ENCODE measurements around the gene SDR39U1. TPM values are rescaled to one million over a fixed set of nuclear protein-coding genes. Genes with fewer than 3 reads are reported as not detected.
A peak's percentile ranks its signal among the peaks of the same experiment; 100 is the strongest.
"Not testable (repeated sequence)": the region's sequence is repeated elsewhere in the genome, so short reads cannot be mapped to it uniquely, and the experiment has no call there.

Gene SDR39U1
- total RNA-seq, 2 donors from 2014 or later: 40.4 to 41.3 TPM

DNA sequence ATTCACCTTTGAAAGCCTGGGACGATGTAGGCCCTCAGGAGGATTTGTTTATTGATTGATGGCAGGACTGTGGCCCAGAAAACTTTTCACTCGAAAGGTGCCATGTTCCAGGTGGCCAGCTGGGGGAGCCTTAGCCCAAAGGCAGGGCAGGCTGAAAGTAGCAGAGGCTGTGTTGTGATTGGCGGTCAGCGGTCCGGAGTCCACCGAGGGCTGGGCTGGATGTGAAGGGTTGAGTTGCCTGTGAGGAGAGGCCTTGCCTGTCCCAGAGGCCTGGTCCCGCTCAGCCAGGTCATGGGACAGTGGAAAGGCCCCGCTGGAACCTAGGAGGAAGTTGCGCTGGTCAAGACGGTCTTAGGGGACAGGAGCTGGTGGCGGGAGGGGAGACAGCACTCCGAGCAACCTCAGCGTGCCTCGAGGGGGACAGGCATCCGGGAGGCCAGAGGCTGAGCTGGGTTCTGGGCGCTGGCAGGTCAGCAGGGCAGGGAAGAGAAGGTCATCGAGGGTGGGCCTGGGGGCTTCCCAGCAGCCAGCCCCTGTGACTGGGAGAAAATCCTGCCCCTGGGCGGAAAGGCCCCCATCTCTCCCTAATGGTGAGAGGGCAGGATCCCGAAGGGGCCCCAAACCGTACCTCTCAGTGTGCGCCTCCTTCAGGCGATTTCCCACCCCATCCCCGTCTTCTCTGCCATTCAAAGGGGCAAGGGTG is 39.2 kb upstream of the SDR39U1 start:
- Mint-ChIP-seq H3K27ac (no peak overlapping the region), H3K4me1 (peaks cover 10% of the 10 kb centered on the region), H3K9me3 (peaks cover 12% of the 10 kb centered on the region), H3K36me3 (ENCODE audit: low read depth) (no peaks in the 10 kb centered on the region), H3K4me3 (no peak overlapping the region), H3K27me3 (ENCODE audit: insufficient read depth) (no peaks in the 10 kb centered on the region)
- H3K9me3 ChIP-seq (ENCODE audit: control insufficient read depth, low read length): no peaks in the 10 kb centered on the region
- peak; percentile 96 for DNase-seq
- WGBS, 2 experiments (ENCODE audit: insufficient coverage in 1 of 2, insufficient read length in 1 of 2): 68 to 86% methylated on average over 8 to 23 of the region's 23 CpGs
- no peak overlapping the region for H3K27ac ChIP-seq (ENCODE audit: low read depth, low read length)
- no peaks in the 10 kb centered on the region for H3K4me1 ChIP-seq (ENCODE audit: control insufficient read depth, insufficient read depth, low read length)
- H3K27me3 ChIP-seq (ENCODE audit: control insufficient read depth, insufficient read depth, low read length, poor library complexity, severe bottlenecking): no peaks in the 10 kb centered on the region
- no peaks in the 10 kb centered on the region for H3K36me3 ChIP-seq (ENCODE audit: control insufficient read depth, insufficient read depth, low read length)
- TF ChIP-seq, protein P1, sequence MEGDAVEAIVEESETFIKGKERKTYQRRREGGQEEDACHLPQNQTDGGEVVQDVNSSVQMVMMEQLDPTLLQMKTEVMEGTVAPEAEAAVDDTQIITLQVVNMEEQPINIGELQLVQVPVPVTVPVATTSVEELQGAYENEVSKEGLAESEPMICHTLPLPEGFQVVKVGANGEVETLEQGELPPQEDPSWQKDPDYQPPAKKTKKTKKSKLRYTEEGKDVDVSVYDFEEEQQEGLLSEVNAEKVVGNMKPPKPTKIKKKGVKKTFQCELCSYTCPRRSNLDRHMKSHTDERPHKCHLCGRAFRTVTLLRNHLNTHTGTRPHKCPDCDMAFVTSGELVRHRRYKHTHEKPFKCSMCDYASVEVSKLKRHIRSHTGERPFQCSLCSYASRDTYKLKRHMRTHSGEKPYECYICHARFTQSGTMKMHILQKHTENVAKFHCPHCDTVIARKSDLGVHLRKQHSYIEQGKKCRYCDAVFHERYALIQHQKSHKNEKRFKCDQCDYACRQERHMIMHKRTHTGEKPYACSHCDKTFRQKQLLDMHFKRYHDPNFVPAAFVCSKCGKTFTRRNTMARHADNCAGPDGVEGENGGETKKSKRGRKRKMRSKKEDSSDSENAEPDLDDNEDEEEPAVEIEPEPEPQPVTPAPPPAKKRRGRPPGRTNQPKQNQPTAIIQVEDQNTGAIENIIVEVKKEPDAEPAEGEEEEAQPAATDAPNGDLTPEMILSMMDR (conservative IDR thresholded peaks at IDR 0.05): peak; percentile 85
- no peak overlapping the region for H3K4me3 ChIP-seq (ENCODE audit: low read length)
- H3K9ac ChIP-seq (ENCODE audit: extremely low read depth, low read length, poor library complexity, severe bottlenecking): no peak overlapping the region

DNA sequence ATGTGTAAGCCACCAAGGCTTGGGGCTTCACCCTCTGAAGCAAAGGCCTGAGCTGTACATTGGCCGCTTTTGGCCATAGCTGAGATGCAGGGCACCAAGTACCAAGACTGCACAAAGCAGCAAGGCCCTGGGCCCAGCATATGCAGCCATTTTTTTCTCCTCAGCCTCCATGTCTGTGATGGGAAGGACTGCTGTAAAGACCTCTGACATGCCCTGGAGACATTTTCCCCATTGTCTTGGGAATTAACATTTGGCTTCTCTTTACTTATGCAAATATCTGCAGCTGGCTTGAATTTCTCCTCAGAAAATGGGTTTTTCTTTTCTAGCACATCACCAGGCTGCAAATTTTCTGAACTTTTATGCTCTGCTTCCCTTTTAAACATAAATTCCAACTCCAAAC is 37.4 kb upstream of the SDR39U1 start:
- not testable (repeated sequence) for H3K36me3 Mint-ChIP-seq (ENCODE audit: low read depth); H3K36me3 ChIP-seq (ENCODE audit: control insufficient read depth, insufficient read depth, low read length); H3K4me1 Mint-ChIP-seq; H3K9me3 ChIP-seq (ENCODE audit: control insufficient read depth, low read length); DNase-seq; H3K4me3 ChIP-seq (ENCODE audit: low read length); H3K9ac ChIP-seq (ENCODE audit: extremely low read depth, low read length, poor library complexity, severe bottlenecking); H3K27me3 Mint-ChIP-seq (ENCODE audit: insufficient read depth); H3K27me3 ChIP-seq (ENCODE audit: control insufficient read depth, insufficient read depth, low read length, poor library complexity, severe bottlenecking); H3K27ac Mint-ChIP-seq; H3K4me3 Mint-ChIP-seq; H3K27ac ChIP-seq (ENCODE audit: low read depth, low read length); H3K4me1 ChIP-seq (ENCODE audit: control insufficient read depth, insufficient read depth, low read length)
- H3K9me3 Mint-ChIP-seq: peaks cover 12% of the 10 kb centered on the region
- 0% methylated on average over 1 of the region's 1 CpG for WGBS, 2 experiments (ENCODE audit: insufficient coverage in 1 of 2, insufficient read length in 1 of 2)

DNA sequence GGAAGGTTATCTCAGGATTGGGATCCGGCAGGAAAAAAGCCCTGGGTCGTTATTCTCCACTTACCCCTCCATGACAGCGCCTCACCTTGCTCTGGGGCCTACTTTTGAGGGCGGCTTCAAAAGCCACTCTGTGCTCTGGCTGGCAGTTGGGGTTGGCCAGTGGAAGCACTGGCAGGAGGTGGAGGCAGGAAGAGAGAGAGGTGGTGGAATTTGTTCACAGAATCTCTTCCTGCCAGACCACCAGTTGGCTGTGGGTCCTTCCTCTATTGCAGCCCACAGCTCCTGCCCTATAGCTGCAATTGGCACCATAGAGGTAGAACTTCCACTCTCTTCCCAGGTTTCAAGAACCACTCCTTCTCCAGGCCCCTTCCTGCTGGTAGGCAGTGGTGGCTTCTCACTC is 32.7 kb upstream of the SDR39U1 start:
- Histone ChIP-seq H3K9ac (ENCODE audit: extremely low read depth, low read length, poor library complexity, severe bottlenecking) (no peak overlapping the region), H3K9me3 (ENCODE audit: control insufficient read depth, low read length) (no peaks in the 10 kb centered on the region), H3K27me3 (ENCODE audit: control insufficient read depth, insufficient read depth, low read length, poor library complexity, severe bottlenecking) (no peaks in the 10 kb centered on the region), H3K4me1 (ENCODE audit: control insufficient read depth, insufficient read depth, low read length) (no peaks in the 10 kb centered on the region), H3K36me3 (ENCODE audit: control insufficient read depth, insufficient read depth, low read length) (no peaks in the 10 kb centered on the region), H3K27ac (ENCODE audit: low read depth, low read length) (no peak overlapping the region), H3K4me3 (ENCODE audit: low read length) (no peak overlapping the region)
- DNase-seq: no peak
- peaks cover 4% of the 10 kb centered on the region for H3K4me1 Mint-ChIP-seq
- WGBS, 2 experiments (ENCODE audit: insufficient coverage in 1 of 2, insufficient read length in 1 of 2): 98% methylated on average over 4 of the region's 4 CpGs; no CpG with 5 or more reads in 1 of the 2 experiments
- no peak overlapping the region for H3K4me3 Mint-ChIP-seq
- no peaks in the 10 kb centered on the region for H3K36me3 Mint-ChIP-seq (ENCODE audit: low read depth)
- peaks cover 18% of the 10 kb centered on the region for H3K9me3 Mint-ChIP-seq
- no peak overlapping the region for H3K27ac Mint-ChIP-seq
- H3K27me3 Mint-ChIP-seq (ENCODE audit: insufficient read depth): peaks cover 2% of the 10 kb centered on the region
- TF ChIP-seq, protein P1 (conservative IDR thresholded peaks at IDR 0.05): no peak

DNA sequence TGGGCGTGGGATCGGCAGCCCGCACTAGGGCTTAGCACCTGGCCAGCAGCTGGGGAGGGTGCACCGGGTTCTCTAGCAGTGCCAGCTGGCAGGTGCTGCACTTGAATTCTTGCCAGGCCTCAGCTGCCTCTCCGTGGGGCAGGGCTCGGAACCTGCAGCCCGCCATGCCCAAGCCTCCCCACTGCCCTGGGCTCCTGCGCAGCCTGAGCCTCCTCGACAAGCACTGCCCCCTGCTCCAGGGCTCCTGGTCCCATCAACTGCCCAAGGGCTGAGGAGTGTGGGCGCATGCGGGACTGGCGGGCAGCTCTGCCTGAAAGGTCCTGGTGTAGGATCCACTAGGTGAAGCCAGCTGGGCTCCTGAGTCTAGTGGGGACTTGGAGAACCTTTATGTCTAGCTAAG is 30.6 kb upstream of the SDR39U1 start:
- H3K27ac ChIP-seq (ENCODE audit: low read depth, low read length): no peak overlapping the region
- H3K27me3 ChIP-seq (ENCODE audit: control insufficient read depth, insufficient read depth, low read length, poor library complexity, severe bottlenecking): no peaks in the 10 kb centered on the region
- TF ChIP-seq, protein P1 (conservative IDR thresholded peaks at IDR 0.05): no peak
- H3K4me1 ChIP-seq (ENCODE audit: control insufficient read depth, insufficient read depth, low read length): no peaks in the 10 kb centered on the region
- 50 to 64% methylated on average over 4 to 12 of the region's 12 CpGs for WGBS, 2 experiments (ENCODE audit: insufficient coverage in 1 of 2, insufficient read length in 1 of 2)
- Mint-ChIP-seq H3K36me3 (ENCODE audit: low read depth) (no peaks in the 10 kb centered on the region), H3K27ac (no peak overlapping the region), H3K4me3 (no peak overlapping the region), H3K27me3 (ENCODE audit: insufficient read depth) (peaks cover 2% of the 10 kb centered on the region), H3K9me3 (peaks cover 11% of the 10 kb centered on the region), H3K4me1 (no peaks in the 10 kb centered on the region)
- no peaks in the 10 kb centered on the region for H3K9me3 ChIP-seq (ENCODE audit: control insufficient read depth, low read length)
- no peak overlapping the region for H3K4me3 ChIP-seq (ENCODE audit: low read length)
- no peak overlapping the region for H3K9ac ChIP-seq (ENCODE audit: extremely low read depth, low read length, poor library complexity, severe bottlenecking)
- no peak for DNase-seq
- no peaks in the 10 kb centered on the region for H3K36me3 ChIP-seq (ENCODE audit: control insufficient read depth, insufficient read depth, low read length)

DNA sequence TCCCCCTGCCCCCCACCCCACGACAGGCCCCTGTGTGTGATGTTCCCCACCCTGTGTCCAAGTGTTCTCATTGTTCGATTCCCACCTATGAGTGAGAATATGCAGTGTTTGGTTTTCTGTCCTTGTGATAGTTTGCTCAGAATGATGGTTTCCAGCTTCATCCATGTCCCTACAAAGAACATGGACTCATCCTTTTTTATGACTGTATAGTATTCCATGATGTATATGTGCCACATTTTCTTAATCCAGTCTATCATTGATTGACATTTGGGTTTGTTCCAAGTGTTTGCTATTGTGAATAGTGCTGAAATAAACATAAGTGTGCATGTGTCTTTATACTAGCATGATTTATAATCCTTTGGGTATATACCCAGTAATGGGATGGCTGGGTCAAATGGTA is 27.9 kb upstream of the SDR39U1 start:
- not testable (repeated sequence) for H3K27me3 Mint-ChIP-seq (ENCODE audit: insufficient read depth); H3K4me1 ChIP-seq (ENCODE audit: control insufficient read depth, insufficient read depth, low read length); H3K36me3 Mint-ChIP-seq (ENCODE audit: low read depth); H3K9ac ChIP-seq (ENCODE audit: extremely low read depth, low read length, poor library complexity, severe bottlenecking); H3K27ac ChIP-seq (ENCODE audit: low read depth, low read length); H3K27ac Mint-ChIP-seq; H3K4me3 ChIP-seq (ENCODE audit: low read length); H3K36me3 ChIP-seq (ENCODE audit: control insufficient read depth, insufficient read depth, low read length); H3K9me3 Mint-ChIP-seq; H3K27me3 ChIP-seq (ENCODE audit: control insufficient read depth, insufficient read depth, low read length, poor library complexity, severe bottlenecking); H3K4me3 Mint-ChIP-seq; DNase-seq; H3K9me3 ChIP-seq (ENCODE audit: control insufficient read depth, low read length); H3K4me1 Mint-ChIP-seq
- no CpG with 5 or more reads among the region's 2 CpGs for WGBS, 2 experiments (ENCODE audit: insufficient coverage in 1 of 2, insufficient read length in 1 of 2)
